ENCODE results near the gene VMO1.
A peak's percentile ranks its signal among the peaks of the same experiment; 100 is the strongest.

The VMO1 gene

GRCh38 chr17:4748686-4749085 is 37.5 kb downstream of the VMO1 start:
- Histone ChIP-seq H3K4me3 (ENCODE audit: low read length) (no peak overlapping the region), H2AFZ (ENCODE audit: low read length) (0 out of 2 replicates have a peak overlapping the region, but pooled peaks have one; percentile 51), H3K4me1 (ENCODE audit: low read length) (peaks cover 12% of the 10 kb centered on the region; the same call in 1 of the 2 replicates), H3K9me3 (replicated peaks; ENCODE audit: insufficient read depth, low read length) (no peaks in the 10 kb centered on the region), H4K20me1 (ENCODE audit: insufficient read depth, low read length) (no peaks in the 10 kb centered on the region), H3K36me3 (replicated peaks; ENCODE audit: insufficient read depth, low read length) (no peaks in the 10 kb centered on the region), H3K79me2 (ENCODE audit: low read length) (no peaks in the 10 kb centered on the region), H3K9ac (ENCODE audit: low read length) (no peak overlapping the region), H3K27me3 (replicated peaks; ENCODE audit: insufficient read depth, low read length) (peaks cover 5% of the 10 kb centered on the region), H3K27ac (ENCODE audit: low read length) (no peak overlapping the region), H3K9me2 (replicated peaks; ENCODE audit: insufficient read depth, low read length) (no peaks in the 10 kb centered on the region), H3F3A (ENCODE audit: insufficient read depth, low read length) (0 out of 2 replicates have a peak, but pooled peaks cover 8% of the 10 kb centered on the region), H3K4me2 (ENCODE audit: low read depth, low read length) (no peak overlapping the region)
- TF ChIP-seq CTCF (IDR thresholded peaks at IDR 0.05; ENCODE audit: low read length) (no peak), EZH2 (optimal IDR thresholded peaks at IDR 0.05; ENCODE audit: low read depth, low read length) (no peak), EZH2phosphoT487 (IDR thresholded peaks at IDR 0.05; ENCODE audit: low read length) (no peak)
- DNase-seq, result no peak

DNA sequence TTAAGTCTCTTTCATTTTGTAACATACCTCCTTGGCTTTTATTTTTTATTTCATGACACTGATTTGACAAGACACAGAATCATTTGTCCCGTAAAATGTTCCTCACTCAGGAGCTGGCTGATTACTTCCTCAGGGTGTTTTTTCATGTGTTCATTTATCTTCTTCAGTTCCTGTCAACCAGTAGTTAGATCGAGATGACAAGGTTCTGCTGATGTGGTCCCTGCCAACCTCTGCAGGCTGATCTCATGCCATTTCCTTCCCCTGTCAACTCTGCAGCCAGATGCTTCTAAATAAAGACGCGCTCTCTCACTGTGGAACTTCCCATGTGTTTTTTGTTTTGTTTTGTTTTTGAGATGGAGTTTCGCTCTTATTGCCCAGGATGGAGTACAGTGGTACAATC is 38.3 kb downstream of the VMO1 start:
- Histone ChIP-seq H2AFZ (ENCODE audit: low read length) (peak overlapping the region; percentile 51; the same call in 1 of the 2 replicates), H3K36me3 (replicated peaks; ENCODE audit: insufficient read depth, low read length) (no peaks in the 10 kb centered on the region), H4K20me1 (ENCODE audit: insufficient read depth, low read length) (no peaks in the 10 kb centered on the region), H3K4me3 (ENCODE audit: low read length) (peak overlapping the region; percentile 23), H3K9ac (ENCODE audit: low read length) (no peak overlapping the region), H3K9me3 (replicated peaks; ENCODE audit: insufficient read depth, low read length) (no peaks in the 10 kb centered on the region), H3F3A (ENCODE audit: insufficient read depth, low read length) (0 out of 2 replicates have a peak, but pooled peaks cover 8% of the 10 kb centered on the region), H3K79me2 (ENCODE audit: low read length) (no peaks in the 10 kb centered on the region), H3K27ac (ENCODE audit: low read length) (peak overlapping the region; percentile 44; the same call in 1 of the 2 replicates), H3K4me1 (ENCODE audit: low read length) (peaks cover 12% of the 10 kb centered on the region; the same call in 1 of the 2 replicates), H3K27me3 (replicated peaks; ENCODE audit: insufficient read depth, low read length) (0 out of 2 replicates have a peak, but pooled peaks cover 3% of the 10 kb centered on the region), H3K4me2 (ENCODE audit: low read depth, low read length) (peak overlapping the region; percentile 58), H3K9me2 (replicated peaks; ENCODE audit: insufficient read depth, low read length) (no peaks in the 10 kb centered on the region)
- DNase-seq, result peak; percentile 78
- TF ChIP-seq CTCF (IDR thresholded peaks at IDR 0.05; ENCODE audit: low read length) (no peak), EZH2 (optimal IDR thresholded peaks at IDR 0.05; ENCODE audit: low read depth, low read length) (no peak), EZH2phosphoT487 (IDR thresholded peaks at IDR 0.05; ENCODE audit: low read length) (no peak)

GRCh38 chr17:4744999-4745969 is 40.9 kb downstream of the VMO1 start:
- H2AFZ ChIP-seq (ENCODE audit: low read length), result no peak overlapping the region

More at GRCh38 chr17:4744999-4745969, 40.9 kb downstream of the VMO1 start:
- Histone ChIP-seq H3K9me3 (replicated peaks; ENCODE audit: insufficient read depth, low read length) (no peaks in the 10 kb centered on the region), H3K4me1 (ENCODE audit: low read length) (peaks cover 12% of the 10 kb centered on the region; the same call in 1 of the 2 replicates), H3K79me2 (ENCODE audit: low read length) (no peaks in the 10 kb centered on the region), H3K4me3 (ENCODE audit: low read length) (no peak overlapping the region), H3K9ac (ENCODE audit: low read length) (no peak overlapping the region), H3K27ac (ENCODE audit: low read length) (no peak overlapping the region), H3K36me3 (replicated peaks; ENCODE audit: insufficient read depth, low read length) (no peaks in the 10 kb centered on the region), H4K20me1 (ENCODE audit: insufficient read depth, low read length) (no peaks in the 10 kb centered on the region), H3K27me3 (replicated peaks; ENCODE audit: insufficient read depth, low read length) (peaks cover 9% of the 10 kb centered on the region; the same call in 1 of the 2 replicates), H3F3A (ENCODE audit: insufficient read depth, low read length) (peaks cover 8% of the 10 kb centered on the region; the same call in 1 of the 2 replicates), H3K9me2 (replicated peaks; ENCODE audit: insufficient read depth, low read length) (no peaks in the 10 kb centered on the region), H3K4me2 (ENCODE audit: low read depth, low read length) (no peak overlapping the region)
- DNase-seq, result no peak
- TF ChIP-seq EZH2phosphoT487 (IDR thresholded peaks at IDR 0.05; ENCODE audit: low read length) (no peak), EZH2 (optimal IDR thresholded peaks at IDR 0.05; ENCODE audit: low read depth, low read length) (no peak), CTCF (IDR thresholded peaks at IDR 0.05; ENCODE audit: low read length) (no peak)

Measured in MM.1S (cell line).